Brain microvascular endothelial cell (primary cell): ENCODE results near the gene AANAT.

ENCODE experiments used
- DNase-seq: peaks from one replicate; pipeline ENCODE4 v3.0.0-alpha.2; 2020
- H3K27ac ChIP-seq: fragments of 250-450 bp; sonication (Bioruptor Pico); 2 replicates; pipeline ENCODE4 v1.5.1; 2020; ENCODE audit warnings: mild to moderate bottlenecking, moderate library complexity
- H3K27me3 ChIP-seq: fragments of 250-450 bp; sonication (Bioruptor Pico); replicated peaks from 2 replicates; pipeline ENCODE4 v1.5.1; 2020; ENCODE audit warnings: mild to moderate bottlenecking
- H3K36me3 ChIP-seq: fragments of 250-450 bp; sonication (Bioruptor Pico); replicated peaks from 2 replicates; pipeline ENCODE4 v1.5.1; 2020; ENCODE audit warnings: mild to moderate bottlenecking
- H3K4me3 ChIP-seq: 2 replicates; pipeline ENCODE4 v1.5.1; 2011; ENCODE audit warnings: low read depth, mild to moderate bottlenecking, control low read depth, low read length, moderate library complexity
- CTCF ChIP-seq: IDR thresholded peaks from 2 replicates; pipeline ENCODE4 v1.5.1; 2011; ENCODE audit warnings: low read depth, mild to moderate bottlenecking, moderate library complexity, low read length, control low read depth, inconsistent platforms; ENCODE audit errors: missing control alignments
- in situ Hi-C: cut with HindIII; loops from 2 replicates; pipeline ENCODE4 v1.10.0; 2017; ENCODE audit warnings: low sequenced_read_pairs, low pct_ligation_motif_present

The AANAT gene

GRCh38 chr17:76459674-76460073 is 7.7 kb upstream of the AANAT start:
- in situ Hi-C loops = loop anchor here (5.0 kb wide), 1 partner anchor 48 kb away; no protein-coding TSS in a partner anchor
- H3K36me3 ChIP-seq = no peaks in the 10 kb centered on the region
- no peaks in the 10 kb centered on the region for H3K27me3 ChIP-seq
- H3K27ac ChIP-seq = no peak overlapping the region
- no peak overlapping the region for H3K4me3 ChIP-seq
- TF ChIP-seq CTCF = no peak
- DNase-seq = no peak

- no peaks in the 10 kb centered on the region for H3K27me3 ChIP-seq
Measured at GRCh38 chr17:76461765-76462555, 5.4 kb upstream of the AANAT start.

GRCh38 chr17:76462556-76463290 is 4.7 kb upstream of the AANAT start:
- no peak overlapping the region for H3K27ac ChIP-seq
- TF ChIP-seq CTCF = no peak
- H3K4me3 ChIP-seq = no peak overlapping the region
- in situ Hi-C loops = loop anchor here (5.0 kb wide), 1 partner anchor 45 kb away; no protein-coding TSS in a partner anchor
- no peaks in the 10 kb centered on the region for H3K36me3 ChIP-seq
- DNase-seq = no peak
- no peaks in the 10 kb centered on the region for H3K27me3 ChIP-seq

More at GRCh38 chr17:76461765-76462555, 5.4 kb upstream of the AANAT start:
- TF ChIP-seq CTCF = no peak
- in situ Hi-C loops = loop anchor here (5.0 kb wide), 1 partner anchor 45 kb away; no protein-coding TSS in a partner anchor
- DNase-seq = no peak
- H3K4me3 ChIP-seq = no peak overlapping the region
- no peaks in the 10 kb centered on the region for H3K36me3 ChIP-seq
- no peak overlapping the region for H3K27ac ChIP-seq

GRCh38 chr17:76466775-76467130 is 650 bp upstream of the AANAT start:
- TF ChIP-seq CTCF = no peak
- no peaks in the 10 kb centered on the region for H3K27me3 ChIP-seq
- no peak overlapping the region for H3K27ac ChIP-seq

GRCh38 chr17:76467809-76468633 is 618 bp downstream of the AANAT start:
- peaks cover 15% of the 10 kb centered on the region for H3K36me3 ChIP-seq
- no peak for TF ChIP-seq CTCF
- in situ Hi-C loops = no loop called here
- DNase-seq = no peak
- H3K27me3 ChIP-seq = no peaks in the 10 kb centered on the region
- no peak overlapping the region for H3K27ac ChIP-seq
- no peak overlapping the region for H3K4me3 ChIP-seq

More at GRCh38 chr17:76466775-76467130, 650 bp upstream of the AANAT start:
- DNase-seq = no peak
- no peak overlapping the region for H3K4me3 ChIP-seq
- H3K36me3 ChIP-seq = peaks cover 8% of the 10 kb centered on the region
- in situ Hi-C loops = no loop called here
